GM23248 (cell line): ENCODE measurements around the gene SOX13.

ENCODE experiments used
- EZH2 ChIP-seq: fragments of 200-600 bp; sonication (generic); IDR thresholded peaks from 2 replicates; pipeline ENCODE4 v1.6.1; 2018; ENCODE audit warnings: antibody characterized with exemption, mild to moderate bottlenecking; ENCODE audit not compliant: insufficient read depth, poor library complexity, severe bottlenecking
- EZH2phosphoT487 ChIP-seq: fragments of 200-600 bp; sonication (generic); IDR thresholded peaks from 2 replicates; pipeline ENCODE4 v1.6.1; 2018; ENCODE audit warnings: antibody characterized with exemption, moderate library complexity, mild to moderate bottlenecking, low read depth; ENCODE audit not compliant: insufficient read depth

- TF ChIP-seq EZH2: no peak
- no peak for TF ChIP-seq EZH2phosphoT487
These were observed 79.6 kb downstream of the SOX13 start for GRCh38 chr1:204152310-204153044.
